T-helper 17 cell (primary cell): ENCODE measurements around the gene CDCA7. TPM values are rescaled to one million over a fixed set of nuclear protein-coding genes. Genes with fewer than 3 reads are reported as not detected.
A peak's percentile ranks its signal among the peaks of the same experiment; 100 is the strongest.

Experiments
- ATAC-seq: fragments of 150-1000 bp; cut with Tn5 transposase; 2 replicates; pipeline ENCODE4 v1.10.0; 2021; ENCODE audit warnings: mild to moderate bottlenecking, moderate library complexity
- DNase-seq, 3 donors: peaks; one replicate each; pipeline versions ENCODE4 v3.0.0 to v3.0.0-alpha.2; 2020 to 2021
- H3K9me3 ChIP-seq: one replicate; pipeline ENCODE4 v1.7.0; 2013; ENCODE audit warnings: low read length, mild to moderate bottlenecking; ENCODE audit not compliant: control insufficient read depth, poor library complexity, severe bottlenecking
- H3K27ac Mint-ChIP-seq: one replicate; pipeline ENCODE4 v1.8.0; 2022; ENCODE audit warnings: mild to moderate bottlenecking, moderate library complexity, mixed read lengths
- H3K27me3 Mint-ChIP-seq: one replicate; pipeline ENCODE4 v1.8.0; 2022; ENCODE audit warnings: mixed read lengths
- H3K36me3 Mint-ChIP-seq: one replicate; pipeline ENCODE4 v1.8.0; 2022; ENCODE audit warnings: low read depth, mixed read lengths
- H3K4me1 Mint-ChIP-seq: one replicate; pipeline ENCODE4 v1.8.0; 2022; ENCODE audit warnings: mild to moderate bottlenecking, mixed read lengths
- H3K4me3 Mint-ChIP-seq: one replicate; pipeline ENCODE4 v1.8.0; 2022; ENCODE audit warnings: mild to moderate bottlenecking, moderate library complexity, mixed read lengths
- total RNA-seq, 4 donors: library from RNA in 2 of 4; stranded (reverse) in 2 of 4; gene quantifications; one replicate each; pipeline ENCODE4 v1.2.3 and lab custom pipeline; 2022 to 2026

CDCA7 gene
- total RNA-seq, 2 donors from 2014 or later = 3.1 to 10.0 TPM

GRCh38 chr2:173349287-173349686 is 5.4 kb upstream of the CDCA7 start:
- no peak overlapping the region for H3K27ac Mint-ChIP-seq
- peaks cover 7% of the 10 kb centered on the region for H3K4me1 Mint-ChIP-seq
- H3K36me3 Mint-ChIP-seq = peaks cover 3% of the 10 kb centered on the region
- no peaks in the 10 kb centered on the region for H3K9me3 ChIP-seq
- H3K27me3 Mint-ChIP-seq = peaks cover 38% of the 10 kb centered on the region
- no peak overlapping the region for H3K4me3 Mint-ChIP-seq
- ATAC-seq (no peak), DNase-seq (no peak)

- peaks cover 9% of the 10 kb centered on the region for H3K4me1 Mint-ChIP-seq
- ATAC-seq = no peak
- DNase-seq = no peak
- H3K27me3 Mint-ChIP-seq = peaks cover 40% of the 10 kb centered on the region
- H3K36me3 Mint-ChIP-seq = peaks cover 3% of the 10 kb centered on the region
- H3K4me3 Mint-ChIP-seq = no peak overlapping the region
- no peak overlapping the region for H3K27ac Mint-ChIP-seq
- no peaks in the 10 kb centered on the region for H3K9me3 ChIP-seq
Observed at GRCh38 chr2:173350383-173350782, 4.3 kb upstream of the CDCA7 start.

GRCh38 chr2:173351879-173352278 is 2.8 kb upstream of the CDCA7 start:
- DNase-seq (no peak), ATAC-seq (no peak)
- H3K9me3 ChIP-seq = no peaks in the 10 kb centered on the region
- Mint-ChIP-seq H3K4me3 (no peak overlapping the region), H3K4me1 (peaks cover 16% of the 10 kb centered on the region), H3K27ac (no peak overlapping the region), H3K36me3 (peaks cover 3% of the 10 kb centered on the region), H3K27me3 (peaks cover 52% of the 10 kb centered on the region)

DNA sequence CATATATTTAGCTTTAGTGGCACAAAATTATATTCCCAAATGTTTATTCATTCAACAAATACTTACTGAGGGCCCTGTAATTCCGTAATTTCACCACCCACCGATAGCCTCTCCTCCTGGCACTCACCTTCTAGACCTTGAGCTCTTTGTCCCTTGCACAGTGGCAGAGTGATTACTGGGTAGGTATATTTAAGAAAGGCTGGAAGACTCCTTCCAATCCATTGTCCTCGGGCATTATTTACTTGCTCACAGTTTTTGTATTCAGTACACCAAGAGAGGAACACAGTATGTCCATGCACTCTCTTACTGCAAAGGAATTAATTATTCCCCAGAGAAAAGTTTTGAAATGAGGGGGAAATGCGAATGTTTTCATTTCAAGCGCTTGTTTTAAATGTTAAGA is 1.1 kb upstream of the CDCA7 start:
- H3K36me3 Mint-ChIP-seq = peaks cover 3% of the 10 kb centered on the region

DNA sequence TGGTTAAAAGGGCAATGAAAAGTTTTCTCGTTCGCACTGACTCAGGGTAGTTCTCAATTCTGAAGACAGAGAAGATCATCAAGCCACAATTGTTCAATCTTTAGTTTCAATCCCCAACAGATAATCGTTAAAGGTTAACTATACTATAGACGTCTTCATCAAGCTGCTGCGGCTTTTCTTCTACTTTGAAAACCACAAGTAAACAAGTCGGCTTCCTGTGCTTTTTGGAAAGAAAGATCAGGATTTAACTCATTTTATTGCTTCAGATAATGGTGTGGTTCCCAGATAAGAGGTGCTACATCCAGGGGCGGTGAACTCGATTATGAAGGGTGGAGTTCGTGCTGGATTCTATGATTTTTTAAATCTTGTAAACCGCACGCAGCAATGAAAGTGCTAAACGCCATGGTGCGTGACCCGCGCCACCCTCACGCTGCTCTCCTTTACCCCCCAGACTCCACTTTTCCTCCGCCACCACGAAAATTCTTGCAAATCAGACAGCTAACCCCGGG is 545 bp upstream of the CDCA7 start:
- H3K9me3 ChIP-seq = no peaks in the 10 kb centered on the region
- H3K27ac Mint-ChIP-seq = peak overlapping the region; percentile 56
- ATAC-seq = peak; percentile 12
- peaks cover 65% of the 10 kb centered on the region for H3K27me3 Mint-ChIP-seq
- H3K36me3 Mint-ChIP-seq = peaks cover 3% of the 10 kb centered on the region
- peaks cover 16% of the 10 kb centered on the region for H3K4me1 Mint-ChIP-seq
- H3K4me3 Mint-ChIP-seq = peak overlapping the region; percentile 93
- DNase-seq = no peak

More for the DNA sequence above, 1.1 kb upstream of the CDCA7 start:
- DNase-seq = no peak
- no peaks in the 10 kb centered on the region for H3K9me3 ChIP-seq
- peaks cover 59% of the 10 kb centered on the region for H3K27me3 Mint-ChIP-seq
- no peak for ATAC-seq
- H3K4me1 Mint-ChIP-seq = peaks cover 16% of the 10 kb centered on the region
- H3K27ac Mint-ChIP-seq = no peak overlapping the region
- H3K4me3 Mint-ChIP-seq = peak overlapping the region; percentile 93

GRCh38 chr2:173355132-173355865 is 627 bp downstream of the CDCA7 start:
- Mint-ChIP-seq H3K4me1 (peaks cover 16% of the 10 kb centered on the region), H3K27me3 (peaks cover 61% of the 10 kb centered on the region), H3K36me3 (peaks cover 3% of the 10 kb centered on the region), H3K27ac (no peak overlapping the region), H3K4me3 (peak overlapping the region; percentile 83)
- no peaks in the 10 kb centered on the region for H3K9me3 ChIP-seq
- ATAC-seq = peak; percentile 39
- DNase-seq = peak in 1 of 3 donors; percentile 26

GRCh38 chr2:173355866-173356508 is 1.3 kb downstream of the CDCA7 start:
- DNase-seq (no peak), ATAC-seq (no peak)
- Mint-ChIP-seq H3K4me3 (peak overlapping the region; percentile 83), H3K4me1 (peaks cover 16% of the 10 kb centered on the region), H3K36me3 (peaks cover 5% of the 10 kb centered on the region), H3K27me3 (peaks cover 61% of the 10 kb centered on the region), H3K27ac (no peak overlapping the region)
- no peaks in the 10 kb centered on the region for H3K9me3 ChIP-seq

DNA sequence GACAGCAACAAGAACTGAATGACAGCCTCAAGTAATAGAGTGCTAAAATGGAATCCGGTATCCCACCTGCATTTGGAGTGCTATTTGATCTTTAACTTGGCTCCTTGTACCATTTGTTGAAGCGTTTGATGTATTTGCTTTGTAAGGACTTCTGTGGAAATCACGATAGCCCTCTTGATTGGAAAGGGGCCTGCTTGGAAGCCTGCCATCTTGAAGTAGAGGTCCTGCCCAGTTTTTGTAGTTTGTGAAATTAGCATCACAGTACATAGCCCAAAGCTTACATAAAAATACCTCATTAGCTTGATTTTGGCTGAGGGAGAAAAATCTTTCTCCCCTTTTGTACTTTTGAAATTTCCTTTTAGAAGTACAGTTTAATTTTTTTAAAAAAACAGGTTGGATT is 2.7 kb downstream of the CDCA7 start:
- Mint-ChIP-seq H3K27ac (peak overlapping the region; percentile 24), H3K4me3 (no peak overlapping the region), H3K4me1 (peaks cover 19% of the 10 kb centered on the region), H3K36me3 (peaks cover 5% of the 10 kb centered on the region), H3K27me3 (peaks cover 47% of the 10 kb centered on the region)
- no peaks in the 10 kb centered on the region for H3K9me3 ChIP-seq
- DNase-seq (no peak), ATAC-seq (no peak)

DNA sequence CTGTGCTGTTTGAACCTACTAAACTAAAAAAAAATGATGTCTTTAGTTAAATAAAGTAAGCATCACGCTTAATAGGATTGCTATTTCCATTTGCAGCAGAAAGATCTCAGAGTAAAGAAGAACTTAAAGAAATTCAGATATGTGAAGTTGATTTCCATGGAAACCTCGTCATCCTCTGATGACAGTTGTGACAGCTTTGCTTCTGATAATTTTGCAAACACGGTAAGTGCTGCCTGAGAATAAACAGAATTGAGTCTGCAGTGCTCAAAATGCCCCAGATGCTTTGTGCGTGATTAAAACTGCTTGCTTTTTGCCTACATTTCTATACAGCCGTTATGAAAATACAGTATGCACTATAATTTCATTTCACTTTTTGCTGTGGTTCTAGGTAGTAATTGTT is 3.9 kb downstream of the CDCA7 start:
- no peak for DNase-seq
- Mint-ChIP-seq H3K27me3 (peaks cover 35% of the 10 kb centered on the region), H3K4me3 (peak overlapping the region; percentile 9), H3K4me1 (peaks cover 16% of the 10 kb centered on the region), H3K27ac (no peak overlapping the region), H3K36me3 (peaks cover 5% of the 10 kb centered on the region)
- no peaks in the 10 kb centered on the region for H3K9me3 ChIP-seq
- no peak for ATAC-seq

DNA sequence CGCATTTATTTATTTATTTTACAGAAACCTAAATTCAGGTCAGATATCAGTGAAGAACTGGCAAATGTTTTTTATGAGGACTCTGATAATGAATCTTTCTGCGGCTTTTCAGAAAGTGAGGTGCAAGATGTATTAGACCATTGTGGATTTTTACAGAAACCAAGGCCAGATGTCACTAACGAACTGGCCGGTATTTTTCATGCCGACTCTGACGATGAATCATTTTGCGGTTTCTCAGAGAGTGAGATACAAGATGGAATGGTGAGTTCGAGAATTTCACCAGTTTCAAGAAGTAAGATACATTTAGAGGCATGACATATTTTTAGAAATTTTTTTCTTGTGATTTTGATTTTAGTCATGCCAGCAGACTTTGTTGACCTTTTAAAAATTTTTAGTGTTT is 4.6 kb downstream of the CDCA7 start:
- H3K9me3 ChIP-seq = no peaks in the 10 kb centered on the region
- H3K27me3 Mint-ChIP-seq = peaks cover 29% of the 10 kb centered on the region
- peaks cover 2% of the 10 kb centered on the region for H3K36me3 Mint-ChIP-seq
- ATAC-seq (no peak), DNase-seq (no peak)
- H3K4me1 Mint-ChIP-seq = peaks cover 12% of the 10 kb centered on the region
- no peak overlapping the region for H3K27ac Mint-ChIP-seq
- no peak overlapping the region for H3K4me3 Mint-ChIP-seq

DNA sequence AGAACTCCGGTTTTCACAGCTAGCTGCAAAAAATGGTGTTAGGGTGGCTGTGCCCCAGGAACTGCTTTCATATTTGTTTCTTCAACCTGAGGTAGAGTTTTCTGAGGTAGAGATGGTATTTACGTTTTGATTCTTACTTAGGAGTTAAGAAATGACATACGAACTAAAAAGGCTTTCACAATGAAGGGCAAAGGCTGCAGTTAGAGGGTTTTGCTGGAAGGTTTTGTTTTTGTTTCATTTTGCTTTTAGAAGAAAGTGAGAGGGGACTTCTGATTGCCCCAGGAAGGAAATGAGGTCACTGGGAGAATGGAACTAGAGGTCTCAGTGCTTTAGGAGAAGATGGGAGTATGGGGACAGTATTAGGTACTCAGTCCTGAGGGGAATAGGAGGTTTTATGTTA is 15.5 kb downstream of the CDCA7 start:
- Mint-ChIP-seq H3K27me3 (no peaks in the 10 kb centered on the region), H3K4me3 (peak overlapping the region; percentile 60), H3K36me3 (no peaks in the 10 kb centered on the region), H3K27ac (peak overlapping the region; percentile 64), H3K4me1 (peaks cover 9% of the 10 kb centered on the region)
- H3K9me3 ChIP-seq = no peaks in the 10 kb centered on the region
- ATAC-seq = no peak
- no peak for DNase-seq

DNA sequence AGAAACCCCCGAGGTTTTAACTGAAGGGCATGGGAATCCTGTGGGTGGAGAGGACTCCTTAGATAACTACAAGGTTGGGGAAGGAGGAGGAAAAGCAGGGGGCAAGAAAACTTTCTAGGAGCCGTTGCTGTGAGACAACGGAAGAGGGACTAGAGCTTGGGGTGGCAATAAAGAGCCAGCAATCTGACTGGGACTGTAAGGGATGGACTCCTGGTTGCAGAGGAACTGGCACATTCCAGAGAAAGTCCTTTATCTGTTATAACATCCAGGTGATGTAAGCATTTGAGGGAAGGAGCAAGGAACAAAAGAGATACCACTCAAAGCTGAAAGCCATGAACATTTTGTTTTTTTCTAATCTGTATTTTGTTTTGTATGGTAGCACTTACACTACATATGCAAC is 16.4 kb downstream of the CDCA7 start:
- H3K36me3 Mint-ChIP-seq = no peaks in the 10 kb centered on the region
- H3K27me3 Mint-ChIP-seq = no peaks in the 10 kb centered on the region
- DNase-seq (no peak), ATAC-seq (no peak)
- H3K4me1 Mint-ChIP-seq = peaks cover 9% of the 10 kb centered on the region
- peak overlapping the region; percentile 64 for H3K27ac Mint-ChIP-seq
- H3K4me3 Mint-ChIP-seq = no peak overlapping the region
- H3K9me3 ChIP-seq = no peaks in the 10 kb centered on the region

DNA sequence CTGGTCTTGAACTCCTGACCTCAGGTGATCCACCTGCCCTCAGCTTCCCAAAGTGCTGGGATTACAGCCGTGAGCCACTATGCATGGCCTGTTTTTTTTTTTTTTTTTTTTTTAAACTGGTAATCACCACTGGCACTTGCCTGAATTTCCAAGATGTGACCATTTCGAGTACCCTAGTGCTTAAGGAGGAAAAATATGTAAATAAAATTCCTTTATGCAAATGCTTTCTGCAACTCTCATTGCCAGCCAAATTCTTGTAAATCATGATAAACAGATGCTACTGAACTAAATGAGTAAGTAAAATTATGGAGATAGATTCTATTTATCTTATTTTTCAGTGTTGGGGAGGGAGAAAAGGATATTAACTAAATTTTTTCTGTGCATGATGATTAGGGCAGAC is 18.6 kb downstream of the CDCA7 start:
- no peak overlapping the region for H3K4me3 Mint-ChIP-seq
- H3K27ac Mint-ChIP-seq = no peak overlapping the region

More for the DNA sequence above, 18.6 kb downstream of the CDCA7 start:
- no peaks in the 10 kb centered on the region for H3K9me3 ChIP-seq
- ATAC-seq (no peak), DNase-seq (no peak)
- no peaks in the 10 kb centered on the region for H3K36me3 Mint-ChIP-seq
- no peaks in the 10 kb centered on the region for H3K27me3 Mint-ChIP-seq
- H3K4me1 Mint-ChIP-seq = peaks cover 9% of the 10 kb centered on the region
